SW 1271 (cell line): ENCODE data around the gene SGCD.

Experiments
- DNase-seq, 2 experiments: peaks; one replicate each; lab custom pipeline; 2025; lab: John Stamatoyannopoulos, UW

The SGCD gene

GRCh38 chr5:156401804-156402203, 74.8 kb downstream of the SGCD start:
- no peak for DNase-seq

GRCh38 chr5:156402387-156402921, 75.5 kb downstream of the SGCD start:
- no peak for DNase-seq

GRCh38 chr5:156405988-156406387, 79.0 kb downstream of the SGCD start:
- no peak for DNase-seq

- no peak for DNase-seq
These were observed 80.3 kb downstream of the SGCD start for GRCh38 chr5:156407251-156407650.

GRCh38 chr5:156409834-156410233, 82.9 kb downstream of the SGCD start:
- no peak for DNase-seq

- no peak for DNase-seq
These were observed 84.2 kb downstream of the SGCD start for GRCh38 chr5:156411185-156411613.

GRCh38 chr5:156411957-156412356, 85.0 kb downstream of the SGCD start:
- no peak for DNase-seq

- no peak for DNase-seq
These were observed 87.4 kb downstream of the SGCD start for GRCh38 chr5:156414391-156414790.

- no peak for DNase-seq
These were observed 92.7 kb downstream of the SGCD start for GRCh38 chr5:156419661-156420060.

- DNase-seq: no peak
These were observed 93.7 kb downstream of the SGCD start for GRCh38 chr5:156420665-156421064.

GRCh38 chr5:156421798-156422197, 94.8 kb downstream of the SGCD start:
- no peak for DNase-seq

- DNase-seq: no peak
These were observed 96.6 kb downstream of the SGCD start for GRCh38 chr5:156423597-156423996.

GRCh38 chr5:156427315-156427714, 100.4 kb downstream of the SGCD start:
- DNase-seq: no peak

GRCh38 chr5:156431956-156432829, 105.2 kb downstream of the SGCD start:
- no peak for DNase-seq

- DNase-seq: no peak
These were observed 105.8 kb downstream of the SGCD start for GRCh38 chr5:156432830-156433105.

- no peak for DNase-seq
These were observed 107.5 kb downstream of the SGCD start for GRCh38 chr5:156434471-156434870.

GRCh38 chr5:156435101-156435500, 108.1 kb downstream of the SGCD start:
- DNase-seq: no peak

- DNase-seq: no peak
These were observed 111.1 kb downstream of the SGCD start for GRCh38 chr5:156438076-156438475.

- no peak for DNase-seq
These were observed 117.9 kb downstream of the SGCD start for GRCh38 chr5:156444753-156445291.

- no peak for DNase-seq
These were observed 119.6 kb downstream of the SGCD start for GRCh38 chr5:156446526-156446925.

- no peak for DNase-seq
These were observed 123.8 kb downstream of the SGCD start for GRCh38 chr5:156450778-156451177.

GRCh38 chr5:156451505-156451904, 124.5 kb downstream of the SGCD start:
- no peak for DNase-seq

- no peak for DNase-seq
These were observed 129.9 kb downstream of the SGCD start for GRCh38 chr5:156456857-156457256.
